CD4-positive, alpha-beta T cell treated with Interferon gamma for 1 hour (primary cell): Measurements from ENCODE around the gene SPATA3.

Source experiments
- DNase-seq: peaks from one replicate; pipeline ENCODE4 v3.0.0-alpha.2; 2020

The SPATA3 gene

DNA sequence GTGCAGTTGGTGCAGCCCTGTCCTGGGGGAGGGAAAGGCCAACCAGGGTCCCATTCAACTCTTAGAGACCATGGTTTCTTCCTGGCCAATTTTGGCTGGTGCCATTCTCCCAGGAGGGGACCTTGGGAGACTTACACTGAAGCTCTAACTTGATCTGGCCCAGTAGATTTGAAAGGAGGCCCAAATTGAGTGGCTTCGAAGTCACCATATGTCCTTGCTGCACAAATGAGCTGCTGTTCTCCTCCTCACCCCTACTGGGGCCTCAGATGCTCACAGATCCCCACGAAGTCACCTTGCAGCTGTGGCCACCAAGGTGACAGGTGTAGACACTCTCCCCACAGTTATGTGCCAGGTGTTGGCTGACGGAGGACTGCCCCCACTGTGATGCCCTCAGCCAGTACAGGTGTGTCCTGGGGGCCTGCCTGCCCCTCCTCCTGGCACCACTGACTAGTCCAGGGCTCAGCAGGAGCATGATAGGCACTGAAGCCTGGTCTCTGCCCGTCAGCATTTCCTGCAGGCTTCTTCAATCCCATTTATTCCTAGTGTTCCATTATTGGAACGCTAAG lies 36.7 kb downstream of the SPATA3 start:
- no peak for DNase-seq

GRCh38 chr2:231033147-231034132 lies 37.5 kb downstream of the SPATA3 start:
- DNase-seq, result no peak

DNA sequence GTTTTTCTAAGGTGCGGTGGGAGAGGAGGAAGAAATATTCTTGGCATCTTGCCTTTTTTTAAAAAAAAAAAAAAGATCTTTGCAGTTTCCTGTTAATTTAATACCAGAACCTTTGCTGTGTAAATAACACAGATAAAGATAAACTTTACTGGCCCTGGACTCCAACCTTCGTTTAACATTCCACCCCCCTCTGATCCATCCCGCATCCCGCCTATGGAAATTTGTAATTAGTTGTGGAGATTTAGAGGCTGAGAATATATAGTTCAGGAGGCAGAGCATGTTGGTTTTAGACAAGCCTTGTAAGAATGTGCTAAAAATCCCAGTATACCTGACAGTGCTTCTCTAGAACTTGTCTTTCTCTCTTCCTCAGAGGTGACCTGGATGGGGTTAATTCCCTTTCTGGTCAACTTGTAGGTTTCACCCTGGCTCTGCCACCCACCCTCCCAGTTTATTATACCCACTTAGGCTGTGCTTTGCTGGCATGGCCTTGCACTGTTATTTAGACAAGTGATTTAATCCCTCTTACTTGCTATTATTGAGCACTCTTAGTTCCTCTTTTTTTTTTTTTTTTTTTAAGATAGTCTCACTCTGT lies 38.5 kb downstream of the SPATA3 start:
- no peak for DNase-seq

DNA sequence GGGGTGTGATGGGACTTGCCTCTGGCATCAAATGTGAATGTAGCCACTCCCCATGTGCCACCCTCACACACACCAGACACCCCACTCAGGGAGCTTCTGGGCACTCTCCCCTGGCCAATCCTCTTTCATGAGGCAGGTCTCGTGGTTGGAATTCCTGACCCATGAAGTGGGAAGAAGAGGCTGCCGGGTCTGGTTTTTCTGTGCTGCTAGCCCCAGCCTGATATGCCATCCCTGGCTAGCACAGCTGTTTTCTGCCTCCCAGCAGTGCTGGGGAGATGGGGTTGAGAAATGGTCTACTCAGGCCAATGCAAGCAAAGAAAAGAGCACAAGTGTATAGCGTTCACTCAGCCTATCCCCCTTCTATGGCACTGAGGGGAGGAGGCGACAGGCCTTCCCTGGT lies 40.2 kb downstream of the SPATA3 start:
- no peak for DNase-seq

GRCh38 chr2:231036578-231037106 lies 40.7 kb downstream of the SPATA3 start:
- DNase-seq, result no peak

DNA sequence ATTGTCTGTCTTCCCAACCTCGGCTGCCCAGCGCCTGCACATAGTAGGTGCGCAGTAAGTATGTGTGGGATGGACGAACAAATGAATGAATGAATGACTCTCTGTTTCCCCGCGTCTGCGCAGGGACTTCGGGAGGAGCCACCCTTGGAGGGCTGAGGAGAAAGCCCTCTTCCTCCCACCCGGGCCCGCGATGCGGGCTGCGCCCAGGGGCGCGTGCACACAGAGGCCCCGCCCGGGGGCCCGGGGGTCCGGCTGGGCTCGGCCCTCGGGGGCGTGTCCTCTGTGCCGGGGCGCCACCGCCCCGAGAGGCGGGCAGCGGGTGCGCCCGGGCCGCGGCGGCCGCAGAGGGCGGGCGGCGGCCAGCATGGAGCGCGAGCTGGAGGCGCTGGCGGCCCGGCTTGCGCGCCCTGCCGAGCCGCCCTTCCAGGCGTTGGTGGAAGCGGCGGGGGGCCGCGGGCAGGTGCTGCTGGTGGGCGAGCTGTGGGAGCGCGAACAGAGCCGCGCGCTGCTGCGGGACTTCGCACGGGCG lies 41.3 kb downstream of the SPATA3 start, which contains the start of gene C2orf72:
Gene C2orf72 (plus strand): TSS at position 322 of the 529 bp plus-strand sequence. CDS start 43 bp downstream, at position 365.
- no peak for DNase-seq

DNA sequence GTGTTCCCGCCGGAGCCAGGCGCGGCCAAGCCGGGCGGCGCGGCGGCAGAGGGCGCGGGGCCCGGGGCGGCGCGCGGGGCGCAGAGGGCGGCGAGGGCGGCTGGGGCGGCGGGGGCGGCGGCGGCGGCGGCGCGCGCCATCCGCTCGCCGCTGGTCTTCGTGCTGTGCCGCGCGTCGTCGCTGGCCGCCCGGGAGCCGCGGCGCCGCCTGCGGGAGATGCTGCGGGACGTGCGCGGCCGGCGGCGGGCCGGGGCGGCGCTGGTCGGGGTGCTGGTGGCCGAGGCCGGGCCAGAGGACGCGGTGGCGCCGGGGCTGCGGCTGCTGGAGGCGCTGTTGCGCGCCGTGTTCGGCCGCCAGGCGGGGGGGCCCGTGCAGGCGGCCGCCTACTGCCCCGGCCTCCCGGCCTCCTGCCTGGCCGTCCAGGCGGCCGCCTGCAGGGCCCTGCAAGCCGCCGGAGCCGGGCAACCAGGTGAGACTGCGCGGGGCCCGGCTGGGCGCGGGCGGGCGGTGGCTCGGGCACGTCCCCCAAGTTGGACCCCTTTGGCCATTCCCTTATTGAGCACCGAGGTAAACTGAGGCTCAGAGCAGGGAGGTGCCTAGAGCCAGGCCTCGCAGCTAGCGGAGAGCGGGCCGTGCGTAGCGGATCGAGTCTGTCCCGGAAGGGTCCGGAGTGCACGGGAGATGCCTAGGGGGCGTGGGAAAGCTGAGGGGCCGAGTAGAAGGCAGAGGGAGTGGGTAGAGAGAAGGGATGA lies 42.0 kb downstream of the SPATA3 start:
- no peak for DNase-seq

DNA sequence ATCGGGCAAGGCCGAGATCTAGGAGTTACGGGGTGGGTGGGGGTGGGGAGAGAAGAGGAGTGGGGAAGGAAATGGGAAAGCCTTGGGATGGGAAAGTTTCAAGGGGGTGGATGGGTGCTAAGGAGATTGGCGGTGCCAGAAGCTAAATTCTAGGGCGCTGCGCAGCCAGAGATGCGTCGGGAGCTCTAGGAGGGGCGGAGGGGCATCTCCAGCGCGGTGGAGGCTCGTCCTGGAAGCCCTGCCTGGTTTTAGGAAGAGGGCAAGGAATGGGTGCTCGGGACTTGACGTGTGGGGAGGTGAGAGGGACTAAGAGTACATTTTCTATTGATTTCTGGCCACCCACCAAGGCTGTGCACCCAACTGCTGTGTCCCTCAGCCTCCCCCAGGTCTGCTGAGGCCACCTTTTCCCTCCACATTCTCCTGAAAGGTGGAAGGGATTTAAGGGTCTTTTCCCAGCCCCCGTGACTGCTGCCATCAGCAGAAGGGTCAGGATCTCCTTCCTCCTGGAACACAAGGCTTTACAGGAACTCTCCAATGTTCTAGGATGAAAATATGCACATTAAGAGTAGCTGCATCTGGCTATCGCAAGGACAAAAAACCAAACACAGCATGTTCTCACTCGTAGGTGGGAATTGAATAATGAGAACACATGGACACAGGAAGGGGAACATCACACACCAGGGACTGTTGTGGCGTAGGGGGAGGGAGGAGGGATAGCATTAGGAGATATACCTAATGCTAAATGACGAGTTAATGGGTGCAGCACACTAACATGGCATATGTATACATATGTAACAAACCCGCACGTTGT lies 42.8 kb downstream of the SPATA3 start:
- DNase-seq, result no peak

- DNase-seq, result no peak
Observed at GRCh38 chr2:231039294-231039664, 43.4 kb downstream of the SPATA3 start.

- DNase-seq, result no peak
Observed at GRCh38 chr2:231039821-231040364, 44.0 kb downstream of the SPATA3 start.

DNA sequence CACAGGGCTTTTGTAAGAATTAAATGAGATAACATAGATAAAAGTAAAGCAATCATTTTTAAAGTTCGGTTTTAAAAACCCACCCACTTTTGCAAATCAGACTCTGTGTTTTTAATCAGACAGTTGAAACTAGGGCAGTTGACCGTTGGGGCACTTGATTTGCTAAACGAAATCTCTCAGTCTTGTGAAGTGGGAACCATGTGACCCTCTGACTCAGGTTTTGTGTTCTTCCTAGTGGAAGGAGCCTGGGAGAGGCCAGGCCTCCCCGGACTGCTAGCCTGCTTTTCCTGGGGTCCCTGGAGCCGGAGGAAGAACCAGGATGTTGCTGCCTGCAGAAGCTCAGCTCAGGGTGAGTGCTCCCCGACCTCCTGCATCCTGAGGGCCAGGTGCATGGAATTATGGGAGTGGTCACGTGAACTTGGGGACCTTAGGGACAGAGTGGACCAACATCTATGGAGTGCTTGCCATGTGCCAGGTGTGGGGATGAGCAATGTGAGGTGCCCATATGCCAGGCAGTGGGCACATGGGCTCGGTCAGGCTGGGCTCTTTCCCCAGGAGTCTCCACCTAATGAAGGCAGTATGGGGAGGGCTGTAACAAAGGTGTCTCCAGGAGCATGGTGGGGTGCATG lies 45.3 kb downstream of the SPATA3 start:
- DNase-seq, result no peak

- no peak for DNase-seq
Observed at GRCh38 chr2:231043796-231044195, 47.9 kb downstream of the SPATA3 start.

DNA sequence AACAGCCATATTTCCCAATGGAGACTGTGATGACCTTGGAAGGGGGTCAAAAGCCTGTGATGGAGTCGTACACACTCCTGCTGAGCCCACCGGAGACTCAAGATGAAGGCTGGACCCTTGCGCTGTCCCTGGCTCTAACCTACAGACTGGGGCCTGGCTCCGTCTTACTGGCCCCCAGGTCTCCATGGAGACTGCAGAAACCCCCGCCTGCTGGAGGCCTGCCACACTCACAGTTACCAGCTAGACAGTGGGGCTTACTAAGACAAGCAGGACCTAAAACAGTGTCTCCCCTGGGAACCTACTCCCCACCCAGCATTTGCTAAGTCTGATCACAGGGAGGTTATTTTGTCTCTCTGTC lies 51.0 kb downstream of the SPATA3 start:
- DNase-seq, result no peak

- no peak for DNase-seq
Observed at GRCh38 chr2:231047274-231047922, 51.5 kb downstream of the SPATA3 start.

GRCh38 chr2:231047923-231048915 lies 52.3 kb downstream of the SPATA3 start:
- DNase-seq, result no peak

- DNase-seq, result no peak
Observed at GRCh38 chr2:231049286-231050017, 53.5 kb downstream of the SPATA3 start.

DNA sequence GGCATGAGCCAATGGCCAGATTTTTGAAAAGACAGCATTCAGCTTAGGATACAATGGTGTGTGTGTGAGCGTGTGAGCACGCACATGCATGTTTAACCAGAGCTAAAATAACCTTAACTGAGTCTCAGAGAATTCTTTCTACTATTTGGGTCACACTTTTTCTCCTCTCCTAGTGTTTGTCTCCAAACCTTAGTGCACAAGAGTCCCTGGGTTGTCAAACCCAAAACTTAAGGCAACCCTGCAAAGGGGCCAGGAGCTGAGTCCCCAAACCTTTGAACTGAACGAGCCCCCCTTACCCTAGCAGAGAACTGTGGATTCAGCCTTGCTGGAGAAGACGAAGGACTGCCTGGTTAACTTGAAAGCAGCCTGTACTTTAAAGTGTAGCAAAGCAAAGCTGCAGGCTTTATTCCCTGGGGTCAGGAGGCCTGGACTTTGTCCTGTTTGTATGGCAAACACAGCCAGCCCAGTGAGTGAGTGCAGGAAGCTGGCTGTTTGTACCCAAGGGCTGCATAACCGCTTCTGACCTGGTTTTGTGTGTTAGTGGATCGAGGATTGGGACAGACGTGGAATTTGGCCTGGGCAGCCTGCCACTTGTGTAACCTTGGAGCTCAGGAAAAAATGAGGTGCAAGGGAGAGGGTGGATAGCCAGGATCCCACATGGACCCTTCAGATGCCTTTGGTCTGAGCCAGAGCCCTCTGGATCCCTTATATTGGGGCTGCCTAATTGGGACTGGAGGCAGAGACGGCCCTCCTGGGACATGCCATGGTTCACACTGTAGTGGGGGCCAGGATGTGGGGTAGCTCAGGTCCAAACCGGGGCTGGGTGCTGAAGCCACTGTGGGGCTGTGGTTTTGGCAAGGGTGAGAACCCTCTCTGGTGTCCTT lies 54.3 kb downstream of the SPATA3 start:
- no peak for DNase-seq
